Thyroid gland (tissue), 4 donors: ENCODE results near the gene TAS2R41. TPM values are rescaled to one million over a fixed set of nuclear protein-coding genes. Genes with fewer than 3 reads are reported as not detected.

ENCODE experiments used
- DNase-seq, 2 donors: peaks; one replicate each; pipeline ENCODE4 v3.0.0-alpha.2; 2019
- H3K27ac ChIP-seq, 3 donors: fragments of 200-600 bp; sonication (generic); 1 replicate in 2 of 3; 2 replicates in 1 of 3; pipeline ENCODE4 v1.5.1; 2016 to 2019; ENCODE audit warnings: mild to moderate bottlenecking in 1 of 3, moderate library complexity in 1 of 3
- H3K27me3 ChIP-seq: fragments of 200-600 bp; sonication (generic); one replicate; pipeline ENCODE4 v1.5.1; 2019
- H3K36me3 ChIP-seq, 2 donors: fragments of 200-600 bp; sonication (generic); one replicate each; pipeline ENCODE4 v1.5.1; 2016 to 2019
- H3K4me1 ChIP-seq, 2 donors: fragments of 200-600 bp; sonication (generic); one replicate each; pipeline ENCODE4 v1.5.1; 2017 to 2019
- H3K4me3 ChIP-seq, 3 donors: fragments of 200-600 bp; sonication (generic); replicated peaks in 1 of 3; 1 replicate in 2 of 3; 2 replicates in 1 of 3; pipeline ENCODE4 v1.5.1; 2016; ENCODE audit warnings: mild to moderate bottlenecking in 1 of 3
- H3K9me3 ChIP-seq: fragments of 200-600 bp; sonication (generic); one replicate; pipeline ENCODE4 v1.5.1; 2017
- POLR2A ChIP-seq, 2 donors: fragments of 450-650 bp; IDR thresholded peaks; one replicate each; pipeline ENCODE4 v1.6.1; 2017; ENCODE audit warnings: antibody characterized with exemption in 2 of 2, mild to moderate bottlenecking in 2 of 2, moderate library complexity in 1 of 2
- WGBS, 2 donors: methylation state at CpG; one replicate each; pipeline ENCODE4 v1.1.5; 2017; 5-methylcytosine and 5-hydroxymethylcytosine counted together
- intact Hi-C: fragments of 100-400 bp; cut with DNase I; formaldehyde crosslinking; loops from one replicate; pipeline ENCODE4 v1.15.1; 2023
- total RNA-seq, 4 donors: library from RNA; depleted of rRNA; stranded (reverse); fragments of >200 nt; gene quantifications; one replicate each; pipeline ENCODE4 v1.2.3, GENCODE V29; 2016
- TF ChIP-seq, protein P1 (sequence below), 6 experiments: fragments of 200-600 bp in 3 of 6; fragments of 450-650 bp in 3 of 6; sonication (generic) in 3 of 6; IDR thresholded peaks; one replicate each; pipeline ENCODE4 v1.5.1; 2016 to 2019; ENCODE audit warnings: antibody characterized with exemption in 6 of 6, mild to moderate bottlenecking in 2 of 6, inconsistent platforms in 1 of 6, moderate library complexity in 1 of 6

The TAS2R41 gene
- total RNA-seq, 4 donors from 2014 or later, result not detected

DNA sequence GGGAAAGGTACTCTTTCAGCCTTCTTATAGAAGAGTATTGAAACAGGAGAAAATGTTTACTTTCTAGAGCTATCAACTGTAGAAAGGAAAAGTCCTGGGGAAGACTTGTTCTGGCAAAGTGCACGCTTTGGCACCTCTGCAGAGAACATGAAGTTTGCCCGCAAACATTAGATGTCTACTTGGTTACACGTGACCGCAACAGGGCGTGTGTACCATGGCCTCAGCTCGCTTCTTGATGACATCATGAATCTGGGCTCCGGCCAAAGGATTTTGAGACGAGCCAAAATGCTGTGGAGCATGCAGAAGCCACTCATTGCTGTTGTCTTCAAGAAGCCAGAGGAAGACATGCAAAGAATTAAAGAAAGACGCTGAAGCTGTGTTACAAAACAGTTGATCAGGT, 43.0 kb upstream of the TAS2R41 start:
- Histone ChIP-seq H3K27ac (no peak overlapping the region), H3K4me1 (peaks cover 0 to 11% of the 10 kb centered on the region in 2 donors), H3K9me3 (no peaks in the 10 kb centered on the region), H3K36me3 (no peaks in the 10 kb centered on the region), H3K4me3 (no peak overlapping the region), H3K27me3 (no peaks in the 10 kb centered on the region)
- intact Hi-C loops, result no loop called here
- WGBS, 2 donors, result 25 to 39% methylated on average over 9 of the region's 9 CpGs
- TF ChIP-seq, protein P1, sequence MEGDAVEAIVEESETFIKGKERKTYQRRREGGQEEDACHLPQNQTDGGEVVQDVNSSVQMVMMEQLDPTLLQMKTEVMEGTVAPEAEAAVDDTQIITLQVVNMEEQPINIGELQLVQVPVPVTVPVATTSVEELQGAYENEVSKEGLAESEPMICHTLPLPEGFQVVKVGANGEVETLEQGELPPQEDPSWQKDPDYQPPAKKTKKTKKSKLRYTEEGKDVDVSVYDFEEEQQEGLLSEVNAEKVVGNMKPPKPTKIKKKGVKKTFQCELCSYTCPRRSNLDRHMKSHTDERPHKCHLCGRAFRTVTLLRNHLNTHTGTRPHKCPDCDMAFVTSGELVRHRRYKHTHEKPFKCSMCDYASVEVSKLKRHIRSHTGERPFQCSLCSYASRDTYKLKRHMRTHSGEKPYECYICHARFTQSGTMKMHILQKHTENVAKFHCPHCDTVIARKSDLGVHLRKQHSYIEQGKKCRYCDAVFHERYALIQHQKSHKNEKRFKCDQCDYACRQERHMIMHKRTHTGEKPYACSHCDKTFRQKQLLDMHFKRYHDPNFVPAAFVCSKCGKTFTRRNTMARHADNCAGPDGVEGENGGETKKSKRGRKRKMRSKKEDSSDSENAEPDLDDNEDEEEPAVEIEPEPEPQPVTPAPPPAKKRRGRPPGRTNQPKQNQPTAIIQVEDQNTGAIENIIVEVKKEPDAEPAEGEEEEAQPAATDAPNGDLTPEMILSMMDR (IDR thresholded peaks at IDR 0.05), result no peak
- TF ChIP-seq POLR2A (IDR thresholded peaks at IDR 0.05), result no peak
- DNase-seq, result peak; percentile 92 to 93

DNA sequence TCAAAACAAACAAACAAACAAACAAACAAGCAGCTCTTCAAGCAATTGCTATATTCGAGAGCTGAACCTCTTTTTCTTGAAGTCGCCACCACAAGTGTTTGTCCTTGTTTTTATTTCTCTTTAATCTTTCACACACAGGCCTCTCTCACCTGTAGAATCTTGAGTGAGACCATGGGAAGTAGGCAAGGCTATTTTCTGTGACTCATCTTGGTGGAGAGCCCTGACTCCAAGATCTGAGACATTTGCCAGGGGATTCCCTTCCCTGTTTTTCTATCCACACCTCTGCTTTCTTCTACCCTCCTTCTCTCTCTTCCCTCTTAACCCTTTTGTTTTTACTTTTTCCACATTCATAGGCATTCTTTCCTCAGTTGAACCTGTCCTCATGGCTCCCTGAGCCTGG, 42.4 kb upstream of the TAS2R41 start:
- DNase-seq, result peak in 1 of 2 donors; percentile 11
- Histone ChIP-seq H3K4me3 (no peak overlapping the region), H3K27me3 (no peaks in the 10 kb centered on the region), H3K36me3 (no peaks in the 10 kb centered on the region), H3K9me3 (no peaks in the 10 kb centered on the region), H3K27ac (no peak overlapping the region), H3K4me1 (peaks cover 0 to 11% of the 10 kb centered on the region in 2 donors)
- WGBS, 2 donors, result 65 to 73% methylated on average over 2 of the region's 2 CpGs
- intact Hi-C loops, result no loop called here
- TF ChIP-seq, protein P1 (IDR thresholded peaks at IDR 0.05), result no peak
- no peak for TF ChIP-seq POLR2A (IDR thresholded peaks at IDR 0.05)

DNA sequence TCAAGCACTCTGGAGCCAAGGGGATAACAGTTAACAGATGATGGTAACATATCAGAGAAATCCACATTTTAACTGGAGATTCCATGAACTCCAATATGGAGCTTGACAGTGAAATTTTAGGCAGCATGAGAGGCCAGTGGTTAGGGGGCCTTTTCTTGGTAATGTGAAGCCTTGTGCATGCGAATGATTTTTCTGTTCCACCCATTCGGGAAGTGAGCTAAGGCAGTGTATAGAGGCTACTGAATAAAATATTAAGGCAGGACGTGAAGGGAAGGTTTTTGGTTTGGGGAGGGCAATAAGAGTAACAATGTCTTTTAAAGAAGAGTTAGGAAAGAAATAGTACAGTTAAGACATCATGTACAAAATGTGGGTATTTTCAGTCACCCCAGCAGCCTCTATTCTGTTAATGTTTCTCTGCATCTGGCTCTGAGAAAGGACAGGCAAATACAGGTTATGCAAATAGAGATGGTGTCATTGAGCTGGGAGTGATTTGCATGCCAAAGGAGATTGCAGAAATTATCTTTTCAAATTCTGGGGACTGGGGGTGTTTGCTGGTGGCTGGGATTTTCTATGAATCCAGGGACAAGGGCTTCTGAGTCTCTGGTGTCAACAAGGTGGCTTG, 41.2 kb upstream of the TAS2R41 start:
- 93 to 94% methylated on average over 3 of the region's 3 CpGs for WGBS, 2 donors
- no peaks in the 10 kb centered on the region for H3K9me3 ChIP-seq
- intact Hi-C loops, result no loop called here
- H3K36me3 ChIP-seq, result no peaks in the 10 kb centered on the region
- no peaks in the 10 kb centered on the region for H3K27me3 ChIP-seq
- H3K27ac ChIP-seq, result no peak overlapping the region
- H3K4me3 ChIP-seq, result no peak overlapping the region
- no peak for DNase-seq
- H3K4me1 ChIP-seq, result peaks cover 0 to 11% of the 10 kb centered on the region in 2 donors
- TF ChIP-seq, protein P1 (IDR thresholded peaks at IDR 0.05), result no peak
- TF ChIP-seq POLR2A (IDR thresholded peaks at IDR 0.05), result no peak

DNA sequence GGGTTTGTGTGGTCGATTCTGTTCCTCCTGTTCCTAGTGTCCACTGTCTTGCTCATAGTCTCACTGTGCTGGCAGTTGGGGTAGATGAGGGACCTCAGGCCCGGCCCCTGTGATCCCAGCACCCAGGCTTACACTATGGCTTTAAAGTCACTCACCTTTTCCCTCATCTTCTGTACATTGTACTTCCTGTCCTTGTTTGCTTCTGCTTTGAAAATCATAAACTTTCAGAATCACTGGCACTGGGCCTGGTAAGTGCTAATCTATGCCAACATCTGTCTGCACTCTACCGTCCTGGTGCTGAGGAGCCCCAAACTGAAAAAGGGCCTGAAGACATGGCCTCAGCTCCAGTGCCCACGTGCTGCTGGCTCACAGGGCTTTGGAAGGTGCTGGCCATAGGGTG, 40.1 kb upstream of the TAS2R41 start:
- Histone ChIP-seq H3K4me3 (no peak overlapping the region), H3K9me3 (no peaks in the 10 kb centered on the region), H3K36me3 (no peaks in the 10 kb centered on the region), H3K27me3 (no peaks in the 10 kb centered on the region), H3K27ac (no peak overlapping the region), H3K4me1 (peaks cover 0 to 11% of the 10 kb centered on the region in 2 donors)
- no peak for DNase-seq
- intact Hi-C loops, result no loop called here
- WGBS, 2 donors, result 66 to 76% methylated on average over 4 of the region's 4 CpGs
- TF ChIP-seq POLR2A (IDR thresholded peaks at IDR 0.05), result no peak
- TF ChIP-seq, protein P1 (IDR thresholded peaks at IDR 0.05), result no peak

DNA sequence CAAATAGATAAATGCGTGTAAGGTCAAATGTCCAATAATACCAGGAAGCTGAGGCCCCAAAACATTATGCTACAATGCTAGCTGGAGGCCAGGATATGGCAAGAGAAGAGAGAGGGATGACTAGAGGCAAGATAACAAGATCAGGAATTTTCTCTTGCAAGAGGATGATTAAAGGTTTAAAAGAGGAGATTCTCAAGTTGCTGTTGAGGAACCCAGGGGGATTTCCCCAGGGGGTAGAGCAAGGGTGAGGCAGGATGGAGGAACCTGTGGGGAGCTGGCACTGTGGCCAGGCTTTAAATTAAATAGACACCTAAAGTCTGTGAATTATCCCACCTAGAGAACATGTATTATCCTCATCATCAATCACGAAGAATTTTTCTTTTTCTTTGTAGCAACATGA, 37.8 kb upstream of the TAS2R41 start:
- DNase-seq, result no peak
- H3K9me3 ChIP-seq, result no peaks in the 10 kb centered on the region
- H3K27me3 ChIP-seq, result no peaks in the 10 kb centered on the region
- TF ChIP-seq, protein P1 (IDR thresholded peaks at IDR 0.05), result no peak
- TF ChIP-seq POLR2A (IDR thresholded peaks at IDR 0.05), result no peak
- no peaks in the 10 kb centered on the region for H3K36me3 ChIP-seq
- no peak overlapping the region for H3K27ac ChIP-seq
- H3K4me1 ChIP-seq, result peaks cover 0 to 5% of the 10 kb centered on the region in 2 donors
- 92 to 95% methylated on average over 2 of the region's 2 CpGs for WGBS, 2 donors
- intact Hi-C loops, result no loop called here
- no peak overlapping the region for H3K4me3 ChIP-seq
